ENCODE results near the gene ZNF674.
A peak's percentile ranks its signal among the peaks of the same experiment; 100 is the strongest.
"Not testable (repeated sequence)": the region's sequence is repeated elsewhere in the genome, so short reads cannot be mapped to it uniquely, and the experiment has no call there.

The ZNF674 gene

GRCh38 chrX:46571423-46572339 lies 26.5 kb upstream of the ZNF674 start:
- DNase-seq (ENCODE audit: extremely low spot score, insufficient read length, low read depth) (no peak), FAIRE-seq (peak; percentile 86)

- DNase-seq (ENCODE audit: extremely low spot score, insufficient read length, low read depth): no peak
- no peak for FAIRE-seq
These were observed 24.4 kb upstream of the ZNF674 start for GRCh38 chrX:46569621-46570020.

DNA sequence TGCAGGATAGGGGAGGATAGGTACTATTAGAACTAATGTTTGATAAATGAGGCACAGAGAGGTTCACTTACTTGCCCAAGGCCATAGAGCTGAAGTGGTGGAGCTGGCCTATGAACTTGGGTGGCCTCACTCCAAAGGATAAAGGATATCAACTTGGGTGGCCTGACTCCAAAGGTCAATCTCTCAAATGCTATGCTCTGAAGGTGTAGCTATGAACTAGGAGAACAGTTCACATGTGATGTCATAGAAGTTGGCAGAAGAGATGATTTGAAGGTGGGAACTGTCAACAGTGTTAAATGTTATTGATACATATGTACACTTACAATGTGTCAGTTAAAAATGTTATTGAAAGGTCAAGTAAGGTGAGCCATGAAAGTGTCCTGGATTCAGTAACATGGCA lies 22.2 kb upstream of the ZNF674 start:
- no peak for FAIRE-seq
- DNase-seq (ENCODE audit: extremely low spot score, insufficient read length, low read depth): no peak

GRCh38 chrX:46561824-46562657 lies 16.8 kb upstream of the ZNF674 start:
- DNase-seq (ENCODE audit: extremely low spot score, insufficient read length, low read depth) (no peak), FAIRE-seq (peak; percentile 100)

DNA sequence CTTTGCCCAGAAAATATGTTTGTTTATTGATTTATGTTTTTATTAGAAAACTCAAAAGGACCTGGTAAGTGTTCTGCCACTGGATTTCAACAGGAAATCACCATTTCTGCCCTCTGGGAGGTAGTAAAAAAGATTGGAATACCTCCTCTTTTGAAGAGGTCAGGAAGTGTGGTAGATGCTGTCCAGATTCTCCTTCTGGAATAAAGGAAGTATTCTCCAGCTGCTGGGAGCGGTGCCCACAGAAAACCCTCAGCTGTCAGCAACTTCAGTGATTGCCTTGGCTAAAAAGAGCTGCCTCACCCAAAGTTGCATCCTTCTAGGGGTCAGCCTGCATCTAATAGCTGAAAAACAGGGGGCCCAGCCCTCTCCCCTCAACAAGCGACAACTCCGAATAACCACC lies 13.8 kb upstream of the ZNF674 start:
- no peak for FAIRE-seq
- DNase-seq (ENCODE audit: extremely low spot score, insufficient read length, low read depth): no peak

GRCh38 chrX:46554942-46555341 lies 9.7 kb upstream of the ZNF674 start:
- FAIRE-seq: peak; percentile 15

GRCh38 chrX:46553935-46554334 lies 8.7 kb upstream of the ZNF674 start:
- DNase-seq (ENCODE audit: extremely low spot score, insufficient read length, low read depth) (no peak), FAIRE-seq (no peak)

More at GRCh38 chrX:46554942-46555341, 9.7 kb upstream of the ZNF674 start:
- no peak for DNase-seq (ENCODE audit: extremely low spot score, insufficient read length, low read depth)

- DNase-seq (ENCODE audit: extremely low spot score, insufficient read length, low read depth) (no peak), FAIRE-seq (no peak)
These were observed 6.4 kb upstream of the ZNF674 start for GRCh38 chrX:46551494-46552128.

DNA sequence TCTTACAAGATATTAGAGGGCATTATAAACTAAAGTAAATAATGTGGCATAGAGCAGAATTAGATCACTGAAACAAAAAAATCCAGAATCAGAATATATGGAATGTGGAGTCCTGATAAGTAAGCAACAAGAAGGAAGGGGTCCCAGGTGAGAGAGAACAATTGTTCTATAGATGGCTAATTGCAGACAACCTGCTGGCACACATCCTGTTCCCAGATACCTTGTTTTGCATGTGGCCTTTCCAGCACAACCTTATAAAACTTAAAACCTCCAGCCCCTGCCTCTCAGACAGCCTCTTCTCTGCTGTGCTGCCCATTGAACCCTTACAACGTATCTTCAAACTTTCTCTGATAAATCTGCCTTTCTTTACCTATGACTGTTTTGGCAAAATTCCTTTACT lies 4.7 kb upstream of the ZNF674 start:
- DNase-seq (ENCODE audit: extremely low spot score, insufficient read length, low read depth) (no peak), FAIRE-seq (no peak)

- FAIRE-seq (no peak), DNase-seq (ENCODE audit: extremely low spot score, insufficient read length, low read depth) (no peak)
These were observed 2.6 kb upstream of the ZNF674 start for GRCh38 chrX:46547857-46548256.

DNA sequence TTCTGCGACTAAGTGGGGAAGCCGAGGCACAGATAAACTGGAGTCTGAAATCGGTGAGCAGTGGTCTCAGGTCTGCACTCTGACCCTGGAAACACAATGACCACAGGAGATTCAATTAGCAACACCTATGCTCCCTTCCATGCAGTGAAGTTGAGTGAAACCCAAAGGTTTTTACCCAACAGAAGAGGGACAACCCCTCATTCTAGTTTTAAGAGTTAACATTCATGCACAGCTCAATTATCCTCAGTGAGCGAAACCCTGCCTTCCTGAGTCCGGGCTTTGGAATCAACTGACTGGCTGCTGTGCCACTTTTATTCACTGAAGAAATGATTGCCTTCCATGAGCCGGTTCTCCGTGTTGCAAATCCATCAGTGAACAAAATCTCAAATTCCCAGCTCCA lies 694 bp downstream of the ZNF674 start:
- not testable (repeated sequence) for FAIRE-seq

DNA sequence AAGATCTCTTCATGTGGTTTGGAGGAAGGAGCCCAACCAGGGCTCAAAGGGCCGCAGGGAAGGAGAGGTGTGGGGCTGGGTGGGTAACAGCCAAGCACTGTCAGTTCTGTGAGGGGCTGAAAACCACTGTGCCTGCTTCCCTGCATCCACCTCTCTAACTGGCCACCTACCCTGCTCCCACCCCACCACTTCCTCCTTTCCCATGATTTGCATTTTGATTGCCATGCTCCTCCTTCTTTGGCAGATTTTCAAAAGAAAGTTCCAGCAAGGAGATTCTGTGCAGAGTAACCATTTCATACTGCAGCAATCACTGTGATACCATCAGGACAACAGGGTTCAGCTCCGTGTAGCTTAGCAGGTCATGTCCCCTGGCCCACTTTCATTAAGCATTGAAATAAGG lies 1.8 kb downstream of the ZNF674 start:
- FAIRE-seq (no peak), DNase-seq (ENCODE audit: extremely low spot score, insufficient read length, low read depth) (no peak)

More for the DNA sequence above, 694 bp downstream of the ZNF674 start:
- DNase-seq (ENCODE audit: extremely low spot score, insufficient read length, low read depth): not testable (repeated sequence)

GRCh38 chrX:46531442-46531841 lies 13.8 kb downstream of the ZNF674 start:
- FAIRE-seq (no peak), DNase-seq (ENCODE audit: extremely low spot score, insufficient read length, low read depth) (no peak)

GRCh38 chrX:46530404-46530908 lies 14.8 kb downstream of the ZNF674 start:
- not testable (repeated sequence) for DNase-seq (ENCODE audit: extremely low spot score, insufficient read length, low read depth); FAIRE-seq

GRCh38 chrX:46529740-46530403 lies 15.3 kb downstream of the ZNF674 start:
- FAIRE-seq: peak; percentile 92
- DNase-seq (ENCODE audit: extremely low spot score, insufficient read length, low read depth): not testable (repeated sequence)

DNA sequence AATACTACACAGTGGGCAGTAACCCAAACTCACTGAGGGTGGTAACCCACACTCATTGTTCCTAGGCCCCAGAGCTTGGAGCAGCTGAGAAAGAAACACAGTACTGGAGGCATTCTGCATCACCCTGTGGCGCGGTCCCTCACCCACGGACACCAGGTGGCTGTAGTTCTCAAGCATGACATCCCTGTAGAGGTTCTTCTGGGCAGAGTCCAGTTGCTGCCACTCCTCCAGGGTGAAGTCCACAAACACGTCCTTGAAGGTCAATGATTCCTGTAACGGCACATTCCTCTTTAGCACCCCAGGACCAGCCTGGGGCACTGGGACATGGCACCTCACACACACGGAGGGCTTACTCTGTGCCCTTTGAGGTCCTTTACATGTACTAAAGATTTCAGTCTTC lies 16.6 kb downstream of the ZNF674 start:
- not testable (repeated sequence) for FAIRE-seq; DNase-seq (ENCODE audit: extremely low spot score, insufficient read length, low read depth)

- FAIRE-seq: no peak
These were observed 39.1 kb downstream of the ZNF674 start for GRCh38 chrX:46506076-46506475.

GRCh38 chrX:46502848-46503247 lies 42.4 kb downstream of the ZNF674 start:
- FAIRE-seq (no peak), DNase-seq (ENCODE audit: extremely low spot score, insufficient read length, low read depth) (no peak)

More at GRCh38 chrX:46506076-46506475, 39.1 kb downstream of the ZNF674 start:
- no peak for DNase-seq (ENCODE audit: extremely low spot score, insufficient read length, low read depth)

DNA sequence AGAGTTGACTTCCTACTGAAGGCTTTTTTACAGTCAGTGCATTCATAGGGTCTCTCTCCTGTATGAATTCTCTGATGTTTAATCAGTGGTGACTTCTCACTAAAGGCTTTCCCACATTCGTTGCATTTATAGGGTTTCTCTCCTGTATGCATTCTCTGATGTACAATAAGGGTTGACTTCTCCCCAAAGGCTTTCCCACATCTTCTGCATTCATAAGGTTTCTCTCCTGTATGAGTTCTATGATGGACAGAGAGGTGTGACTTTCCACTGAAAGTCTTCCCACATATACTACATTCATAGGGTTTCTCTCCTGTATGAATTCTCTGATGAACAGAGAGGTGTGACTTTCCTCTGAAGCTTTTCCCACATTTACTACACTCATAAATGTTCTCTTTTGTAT lies 45.2 kb downstream of the ZNF674 start:
- no peak for DNase-seq (ENCODE audit: extremely low spot score, insufficient read length, low read depth)
- no peak for FAIRE-seq

DNA sequence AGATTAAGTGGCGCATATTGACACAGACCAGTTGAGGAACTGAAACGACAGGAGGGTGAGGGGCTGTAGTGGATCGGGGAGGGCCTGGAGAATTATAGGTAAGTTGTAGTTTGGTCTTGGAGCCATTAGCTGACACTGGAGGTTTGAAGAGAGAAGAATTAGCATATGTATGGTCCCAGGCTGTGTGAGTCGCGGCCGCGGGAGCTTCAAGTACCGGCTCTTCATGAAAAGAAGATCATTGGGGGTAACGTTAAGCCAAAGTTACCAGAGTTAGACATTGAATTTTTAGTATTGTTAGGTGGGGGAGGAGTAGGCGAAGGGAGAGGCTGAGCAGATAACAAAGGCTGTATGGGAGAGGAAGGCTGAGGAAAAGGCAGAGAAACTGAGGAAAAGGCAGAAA lies 56.5 kb downstream of the ZNF674 start:
- DNase-seq (ENCODE audit: extremely low spot score, insufficient read length, low read depth) (no peak), FAIRE-seq (no peak)
